Germinal center (tissue), 1 donor: ENCODE results near the gene TEX53.

Source experiments
- DNase-seq: peaks from one replicate; pipeline ENCODE4 v3.0.0; 2012; ENCODE audit warnings: mixed read lengths, low spot score

TEX53 gene

DNA sequence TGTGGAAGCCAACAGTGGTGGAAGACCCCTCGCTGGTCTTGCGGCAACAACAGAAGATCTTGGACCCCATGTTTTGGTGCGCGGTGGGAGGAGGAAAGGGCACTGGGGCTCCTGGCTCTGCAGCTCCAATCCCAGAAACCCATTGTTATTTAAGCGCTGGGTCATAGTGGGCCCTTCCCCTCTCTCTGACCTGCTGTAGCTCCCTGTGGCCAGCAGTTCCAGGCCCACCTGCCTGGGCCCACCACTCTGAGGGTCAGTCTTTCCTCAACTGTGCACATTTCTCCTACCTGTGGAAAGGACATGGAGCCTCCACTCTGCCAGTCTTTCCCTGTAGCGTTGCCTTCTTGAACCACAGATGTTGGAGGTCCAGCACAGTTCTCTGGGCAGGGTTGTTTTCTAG is at the start of gene TEX53:
TEX53 (minus strand) TSS at position 101 of the 400 bp plus-strand sequence; CDS start at position 70, 31 bp downstream.
- DNase-seq, result no peak

DNA sequence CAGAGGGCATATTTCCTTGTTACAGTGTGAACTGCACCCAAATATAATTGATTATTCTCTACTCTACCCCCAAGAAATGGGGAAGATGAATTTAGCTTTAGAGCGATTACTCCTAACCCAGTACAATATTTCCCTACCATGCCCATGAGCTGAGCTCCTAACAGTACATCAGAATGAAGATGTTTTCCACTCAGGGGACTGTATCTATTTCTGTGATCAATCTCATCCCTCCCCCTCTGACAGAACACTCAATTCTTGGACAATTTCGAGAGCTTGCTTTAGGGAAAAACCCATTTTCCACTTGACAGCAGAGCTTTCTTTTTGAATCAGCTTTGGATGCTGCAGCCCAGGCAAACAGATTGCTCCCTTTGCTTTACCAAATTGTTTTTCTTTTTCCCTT is 49.1 kb upstream of the TEX53 start:
- DNase-seq, result no peak

DNA sequence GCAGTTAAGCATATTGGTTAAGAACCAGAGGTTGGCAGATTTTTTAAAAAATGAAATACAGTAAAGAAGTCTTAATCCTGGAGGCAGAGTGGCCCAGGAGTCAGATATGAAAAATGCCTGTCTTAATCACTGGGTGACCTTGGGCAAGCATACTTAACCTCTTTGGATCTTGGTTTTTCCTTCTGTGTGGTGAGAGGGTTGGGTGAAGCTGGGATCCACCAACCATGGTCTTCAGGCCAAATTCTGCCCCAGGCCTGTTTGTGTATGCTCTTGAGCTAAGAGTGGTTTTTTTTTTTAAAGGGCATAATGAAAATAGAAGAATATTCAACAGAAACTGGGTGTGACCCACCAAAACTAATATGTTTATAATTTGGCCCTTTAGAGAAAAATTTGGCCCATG is 44.4 kb upstream of the TEX53 start:
- DNase-seq, result no peak

DNA sequence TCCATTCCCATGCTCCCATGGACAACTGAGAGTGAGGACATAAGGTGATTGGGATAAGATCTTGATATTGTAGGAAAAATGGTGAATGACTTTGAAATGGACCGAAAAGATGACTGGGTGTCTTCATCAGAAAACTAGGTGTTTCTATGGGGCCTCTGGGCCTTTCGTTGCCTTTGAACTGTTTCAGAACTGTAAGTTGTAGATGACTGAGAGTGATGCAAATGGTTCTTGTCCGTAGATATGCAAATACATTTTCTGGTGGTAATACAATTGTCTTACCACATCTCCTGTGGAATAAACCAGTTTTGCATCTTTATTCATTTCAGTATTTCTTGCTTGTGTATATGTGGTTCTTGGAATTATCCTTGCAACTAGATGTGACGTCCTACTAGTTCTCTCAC is 40.3 kb upstream of the TEX53 start:
- no peak for DNase-seq

DNA sequence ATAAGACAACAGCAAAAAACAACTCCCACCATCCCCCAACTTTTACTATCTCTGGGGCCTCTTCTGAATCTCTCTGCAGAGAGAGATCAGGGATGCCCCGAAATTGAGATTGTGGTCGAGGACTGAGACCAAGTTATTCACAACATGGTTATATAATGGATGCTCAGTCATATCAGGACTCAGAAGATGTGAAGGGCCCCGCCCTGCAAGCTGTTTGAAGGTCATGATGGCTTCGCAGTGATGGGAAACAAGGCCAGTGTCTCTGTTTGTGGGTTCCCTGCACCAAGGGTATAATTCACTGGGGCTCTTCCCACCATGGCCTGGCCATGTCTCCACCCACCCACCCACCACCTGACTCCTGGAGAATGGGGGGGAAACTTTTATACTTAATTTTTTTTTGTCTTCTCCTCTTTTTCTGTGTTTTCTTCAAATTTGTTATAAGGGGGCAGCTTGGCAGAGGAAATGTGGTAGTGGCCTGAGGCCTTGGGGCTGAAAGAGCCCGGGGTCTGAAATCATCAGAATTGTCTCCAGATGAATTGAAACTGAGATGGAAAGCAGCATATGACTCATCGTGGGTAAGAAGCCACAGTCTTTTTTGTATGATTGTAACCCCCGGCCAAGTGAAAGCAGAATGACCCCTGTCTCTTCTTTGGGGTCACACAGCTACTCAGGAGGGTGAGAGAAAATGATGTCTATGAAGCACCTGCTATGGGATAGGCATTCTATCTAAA is 39.4 kb upstream of the TEX53 start:
- no peak for DNase-seq

DNA sequence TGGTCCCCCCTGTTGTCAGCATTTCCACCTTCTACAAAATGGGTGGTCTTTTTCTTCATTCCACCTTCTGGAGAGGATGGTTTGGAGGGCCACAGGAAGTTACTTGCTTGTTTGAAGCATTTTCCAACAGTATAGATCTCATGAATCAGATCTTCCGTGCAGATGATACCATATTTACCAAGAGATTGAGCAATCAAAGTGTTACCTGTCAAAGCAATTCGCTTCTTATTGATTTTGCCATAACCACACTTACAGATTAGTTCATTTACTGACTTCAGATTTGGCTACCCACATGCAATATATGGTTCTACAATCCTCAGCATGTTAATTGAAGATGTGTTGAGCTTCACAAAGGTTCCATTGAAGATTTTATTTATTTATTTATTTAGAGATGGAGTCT is 38.3 kb upstream of the TEX53 start:
- DNase-seq, result no peak

DNA sequence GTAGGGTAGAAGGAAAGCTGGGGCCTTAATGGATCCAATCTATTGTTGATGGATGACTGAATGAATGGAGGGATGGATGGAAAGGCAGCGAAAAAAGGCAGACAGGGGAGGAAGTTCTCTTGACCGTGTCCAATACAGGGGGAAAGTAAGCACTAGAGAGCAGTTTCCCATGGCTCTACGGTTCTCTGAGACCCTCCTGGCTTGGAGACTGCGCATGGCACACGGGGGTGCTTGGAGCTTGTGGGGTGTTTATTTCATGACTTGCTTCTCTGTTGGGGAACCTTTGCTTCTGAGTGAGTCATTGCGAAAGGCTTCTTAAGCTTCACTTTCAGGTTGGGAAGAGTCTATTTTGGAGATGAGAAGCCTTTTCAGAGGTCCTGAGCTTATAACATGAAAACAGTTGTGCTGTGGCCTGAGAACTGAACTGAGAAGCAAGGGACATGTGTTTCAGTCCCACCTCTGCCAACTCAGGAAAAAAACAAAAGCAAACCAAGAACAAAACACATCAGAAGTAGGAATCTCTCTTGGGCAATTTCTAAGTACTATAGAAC is 37.2 kb upstream of the TEX53 start:
- DNase-seq, result no peak

DNA sequence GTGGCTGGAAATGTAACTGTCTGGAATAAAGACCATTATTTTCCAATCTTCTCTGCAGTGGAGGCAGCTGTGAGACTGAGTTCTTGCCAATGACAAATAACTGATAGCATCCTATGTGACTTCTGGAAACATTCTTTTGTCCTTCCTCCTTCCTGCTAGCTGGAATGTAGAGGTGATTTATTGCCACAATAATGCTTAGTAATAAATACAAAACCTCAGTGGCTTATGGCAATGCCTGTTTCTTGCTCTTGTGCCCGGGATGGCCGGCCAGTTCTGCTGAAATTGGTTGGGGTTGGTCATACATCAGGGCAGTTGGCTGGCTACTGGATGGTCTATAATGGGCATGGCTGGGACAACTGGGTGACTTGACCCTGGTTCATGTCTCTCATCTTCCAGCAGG is 36.5 kb upstream of the TEX53 start:
- DNase-seq, result no peak

DNA sequence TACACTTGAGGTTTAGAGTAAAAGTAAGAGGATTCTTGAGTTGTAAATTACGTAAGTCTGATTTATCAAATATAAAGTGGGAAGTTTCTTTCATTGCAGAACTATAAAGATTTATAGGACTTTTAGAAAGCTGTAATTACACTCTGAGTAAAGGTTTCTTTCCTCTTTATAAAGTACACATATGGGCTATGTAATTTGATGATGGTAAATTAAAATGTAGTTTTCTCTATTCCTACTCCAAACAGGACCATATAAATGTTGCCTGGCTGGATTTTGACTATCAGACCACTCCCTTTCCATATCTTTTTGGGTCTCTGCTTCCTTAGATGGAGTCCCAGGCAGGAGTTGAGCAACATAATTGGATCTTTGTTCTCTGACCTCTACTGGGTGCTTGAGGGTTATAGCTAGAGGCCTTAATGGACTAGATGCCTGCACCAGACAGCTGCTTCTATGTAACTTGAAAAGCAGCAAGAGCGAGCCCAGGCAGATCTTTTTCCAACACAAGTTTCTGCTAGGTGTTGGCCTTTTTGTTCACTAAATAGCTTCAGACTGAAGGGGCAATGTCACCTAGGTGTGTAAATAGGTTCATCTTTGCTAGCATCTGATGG is 35.7 kb upstream of the TEX53 start:
- no peak for DNase-seq

DNA sequence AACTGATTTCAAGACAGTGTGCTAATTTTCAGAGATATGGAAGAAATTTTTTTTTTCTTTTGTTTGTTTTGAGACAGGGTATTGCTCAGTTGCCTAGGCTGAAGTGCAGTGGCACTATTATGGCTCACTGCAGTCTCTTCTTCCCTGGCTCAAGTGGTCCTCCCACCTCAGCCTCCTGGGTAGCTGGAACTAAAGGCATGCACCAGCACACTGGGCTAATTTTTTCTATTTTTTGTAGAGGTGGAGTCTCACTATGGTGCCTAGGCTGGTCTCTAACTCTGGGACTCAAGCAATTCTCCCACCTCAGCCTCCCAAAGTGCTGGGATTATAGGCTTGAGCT is 34.3 kb upstream of the TEX53 start:
- no peak for DNase-seq

DNA sequence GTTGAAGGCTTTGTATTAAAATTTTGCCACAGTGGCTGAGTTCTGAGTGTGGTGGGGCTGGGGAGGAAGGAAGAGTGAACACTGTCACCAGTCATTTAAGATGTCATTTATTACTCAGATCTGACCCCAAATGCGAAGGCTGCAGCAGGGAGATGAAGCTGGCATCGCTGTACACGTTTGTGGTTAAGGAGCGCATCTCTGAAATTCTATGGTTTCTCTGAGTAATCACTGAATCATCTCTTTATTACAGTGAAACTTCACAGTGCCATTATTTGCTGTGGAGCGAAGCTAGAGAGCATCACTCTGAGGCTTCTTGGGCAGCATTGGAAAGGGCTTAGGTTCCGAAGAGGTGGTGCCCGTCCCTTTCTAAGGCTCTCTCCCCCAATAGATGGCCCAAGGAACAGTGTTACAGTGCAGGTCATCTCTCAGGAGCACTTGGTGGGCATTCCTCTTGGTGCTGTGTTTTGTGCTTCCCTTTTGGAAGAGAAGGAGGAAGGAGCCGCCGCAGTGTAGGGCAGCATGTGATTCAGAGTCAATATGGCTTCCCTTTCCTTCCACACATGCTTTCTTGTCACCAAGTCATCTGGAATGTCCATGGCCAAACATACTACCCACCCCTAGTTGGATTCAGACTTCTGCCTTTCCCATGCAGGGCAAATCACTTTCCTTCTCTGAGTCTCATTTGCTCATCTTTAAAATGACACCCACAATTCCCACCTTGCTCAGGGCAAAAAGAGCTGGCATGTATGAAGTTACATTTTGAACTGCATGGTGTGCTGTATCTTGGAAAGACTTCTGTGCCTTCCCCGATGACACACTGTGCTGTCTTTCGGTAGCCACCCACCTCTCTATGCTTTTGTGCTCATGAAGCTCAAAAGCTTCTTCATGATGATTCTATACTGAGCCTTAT is 33.7 kb upstream of the TEX53 start:
- DNase-seq, result no peak

DNA sequence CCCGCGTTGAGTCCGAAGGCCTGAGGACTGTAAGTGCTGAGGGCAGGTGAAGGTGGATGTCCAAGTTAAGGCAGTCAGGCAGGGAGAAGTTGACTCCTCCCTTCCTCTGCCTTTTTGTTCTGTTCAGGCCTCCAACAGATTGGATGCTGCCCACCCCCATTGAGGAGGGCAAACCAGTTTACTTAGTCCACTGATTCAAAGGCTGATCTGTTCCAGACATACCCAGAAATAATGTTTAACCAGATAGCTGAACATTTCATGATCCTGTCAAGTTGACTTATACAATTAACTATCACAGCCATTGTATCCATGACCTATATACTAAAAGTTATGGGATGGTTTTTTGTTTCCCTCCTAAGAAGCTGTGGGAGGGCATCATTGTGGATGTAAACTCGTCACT is 32.7 kb upstream of the TEX53 start:
- no peak for DNase-seq

DNA sequence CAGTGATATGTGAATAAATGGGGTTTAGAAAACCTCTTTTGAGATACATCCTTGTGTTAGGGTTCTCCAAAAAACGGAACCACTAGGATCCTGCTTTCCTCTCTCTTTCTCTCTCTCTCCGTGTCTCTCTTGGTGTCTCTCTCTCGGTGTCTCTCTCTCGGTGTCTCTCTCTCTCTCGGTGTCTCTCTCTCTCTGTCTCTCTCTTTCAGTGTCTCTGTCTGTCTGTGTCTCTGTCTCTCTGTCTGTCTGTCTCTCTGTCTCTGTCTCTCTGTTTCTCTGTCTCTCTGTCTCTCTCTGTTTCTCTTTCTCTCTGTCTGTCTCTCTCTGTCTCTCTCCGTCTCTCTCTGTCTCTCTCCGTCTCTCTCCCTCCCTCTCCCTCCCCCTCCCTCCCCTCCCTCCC is 32.2 kb upstream of the TEX53 start:
- no peak for DNase-seq

DNA sequence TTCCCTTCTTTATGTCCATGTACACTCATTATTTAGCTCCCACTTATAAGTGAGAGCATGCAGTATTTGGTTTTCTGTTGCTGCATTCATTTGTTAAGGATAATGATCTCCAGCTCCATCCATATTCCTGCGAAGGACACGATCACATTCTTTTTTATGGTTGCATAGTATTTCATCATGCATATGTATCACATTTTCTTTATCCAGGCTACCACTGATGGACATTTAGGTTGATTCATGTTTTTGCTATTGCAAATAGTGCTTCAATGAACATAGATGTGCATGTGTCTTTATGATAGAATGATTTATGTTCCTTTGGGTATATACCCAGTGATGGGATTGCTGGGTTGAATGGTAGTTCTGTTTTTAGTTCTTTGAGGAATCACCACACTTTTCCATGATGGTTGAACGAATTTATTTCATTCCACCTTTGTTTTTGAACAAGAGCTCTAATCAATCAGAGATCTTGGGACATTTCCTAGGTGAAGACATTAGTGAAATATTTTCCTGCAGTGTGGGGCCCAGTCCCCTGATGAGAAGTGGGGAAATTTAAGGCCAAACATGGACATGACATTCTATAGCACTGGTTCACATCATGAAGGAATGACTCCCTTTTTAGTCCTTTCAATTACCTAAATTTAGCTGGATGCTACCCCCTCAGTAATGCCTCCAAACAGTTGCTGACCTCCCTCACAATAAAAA is 31.5 kb upstream of the TEX53 start:
- no peak for DNase-seq

DNA sequence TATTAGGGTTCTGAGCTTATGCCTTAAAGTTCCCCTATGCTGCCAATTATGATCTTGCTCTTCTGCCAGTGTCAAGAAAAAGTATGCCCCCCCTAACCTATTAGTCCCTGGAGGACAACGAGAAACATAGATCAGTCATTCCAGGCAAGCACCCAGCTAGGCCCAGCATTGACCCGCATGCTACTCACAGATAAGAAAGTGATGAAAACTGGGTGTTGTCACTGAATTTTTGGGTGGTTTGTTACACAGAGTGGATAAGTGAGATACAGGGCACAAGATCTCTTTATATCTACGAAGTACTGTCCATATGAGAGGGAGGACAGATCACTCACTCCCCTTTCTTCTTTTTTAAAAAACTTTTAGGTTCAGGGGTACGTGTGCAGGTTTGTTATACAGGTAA is 30.8 kb upstream of the TEX53 start:
- no peak for DNase-seq

DNA sequence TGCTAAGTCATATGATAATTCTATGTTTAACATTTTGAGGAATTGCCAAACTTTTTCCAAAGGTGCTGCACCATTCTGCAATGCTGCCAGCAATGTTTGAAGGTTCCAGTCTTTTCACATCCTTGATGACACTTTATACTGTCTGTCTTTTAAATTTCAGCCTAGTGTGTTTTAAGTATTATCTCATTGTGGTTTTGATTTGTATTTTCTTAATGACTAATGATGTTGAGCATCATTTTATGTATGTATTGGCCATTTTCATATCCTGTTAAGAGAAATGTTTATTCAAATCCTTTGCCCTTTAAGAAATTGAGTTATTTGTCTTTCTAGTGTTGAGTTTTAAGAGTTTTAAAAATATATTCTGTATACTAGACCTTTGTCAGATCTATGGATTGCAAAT is 29.4 kb upstream of the TEX53 start:
- DNase-seq, result no peak

DNA sequence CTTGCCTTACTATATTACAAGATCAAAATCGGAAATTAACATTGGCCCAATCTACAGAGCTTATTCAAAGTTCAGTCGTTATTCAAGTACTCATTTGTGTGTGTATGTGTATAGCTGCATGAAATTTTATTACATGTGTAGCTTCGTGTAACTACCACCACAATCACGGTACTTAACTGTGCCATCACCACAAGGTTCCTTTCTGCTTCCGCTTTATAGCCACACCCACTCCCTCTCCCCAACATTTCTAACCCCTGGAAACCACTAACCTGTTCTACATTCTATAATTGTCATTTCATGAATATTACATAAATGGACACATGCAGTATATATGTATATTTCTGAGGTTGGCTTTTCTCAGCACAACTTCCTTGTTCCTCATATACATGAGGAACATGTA is 28.3 kb upstream of the TEX53 start:
- DNase-seq, result no peak

DNA sequence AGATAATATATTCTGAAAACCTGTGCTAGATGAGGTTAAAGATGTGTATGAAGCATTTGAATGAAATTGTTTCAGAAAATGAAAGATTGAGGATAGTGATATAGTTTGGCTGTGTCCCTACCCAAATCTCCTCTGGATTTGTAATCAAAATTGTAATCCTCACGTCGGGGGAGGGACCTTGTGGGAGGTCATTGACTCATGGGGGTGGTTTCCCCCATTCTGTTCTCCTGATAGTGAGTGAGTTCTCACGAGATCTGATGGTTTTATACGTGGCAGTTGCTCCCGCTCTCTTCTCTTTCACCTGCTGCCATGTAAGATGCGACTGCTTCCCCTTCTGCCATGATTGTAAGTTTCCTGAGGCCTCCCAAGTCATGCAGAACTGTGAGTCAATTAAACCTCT is 26.4 kb upstream of the TEX53 start:
- no peak for DNase-seq

DNA sequence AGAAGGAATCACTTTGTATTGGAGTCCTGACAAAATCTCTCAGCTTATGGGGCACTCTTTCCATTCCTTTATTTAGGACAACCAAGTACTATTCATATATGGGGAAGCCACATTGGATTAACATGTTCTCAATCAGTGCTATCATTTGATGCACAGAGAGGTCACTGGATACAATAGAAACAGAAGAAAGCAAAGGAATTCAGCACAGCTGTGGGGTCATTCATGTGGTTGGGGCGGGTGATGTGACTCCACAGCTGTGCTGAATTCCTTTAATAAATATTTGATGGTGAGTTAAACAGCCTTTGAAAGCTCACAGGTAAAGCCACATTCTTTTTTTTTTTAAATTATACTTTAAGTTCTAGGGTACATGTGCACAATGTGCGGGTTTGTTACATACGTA is 25.2 kb upstream of the TEX53 start:
- no peak for DNase-seq

DNA sequence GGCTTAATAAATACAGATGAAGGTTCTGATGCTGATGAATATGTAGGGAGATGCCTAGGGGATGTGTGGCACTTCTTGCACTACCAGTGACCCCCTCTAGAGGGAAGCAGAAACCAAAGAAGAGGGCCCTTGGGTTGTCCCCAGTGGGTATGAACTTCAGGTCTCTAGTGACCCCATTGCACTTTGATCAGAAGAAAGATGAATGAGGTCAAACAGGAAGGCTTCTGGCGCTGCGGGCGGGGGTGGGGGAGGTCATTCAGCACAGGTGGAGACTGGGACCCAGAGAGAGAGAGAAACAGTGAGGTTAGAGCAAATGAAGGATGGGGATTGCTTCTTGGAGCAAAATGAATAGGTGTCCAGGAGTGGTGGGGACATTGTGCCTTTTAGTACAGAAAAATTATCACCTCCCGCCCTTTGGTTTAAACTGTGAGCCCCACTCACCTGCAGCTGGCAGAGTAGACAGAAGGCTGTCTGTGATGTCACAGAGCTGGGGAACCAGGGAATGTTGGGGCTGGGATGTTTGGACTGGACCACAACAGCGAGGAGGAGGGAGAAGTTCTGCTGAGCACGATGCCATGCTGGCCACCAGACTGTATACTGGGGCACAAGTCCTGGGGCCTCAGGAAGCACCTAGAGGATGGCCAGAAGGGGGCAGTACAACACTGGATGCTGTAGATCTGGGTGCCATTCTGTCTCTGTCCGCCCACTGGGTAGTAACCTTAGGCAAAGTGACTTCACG is 24.2 kb upstream of the TEX53 start, which contains the start of gene TEX48:
TEX48 (minus strand) TSS at position 599 of the 739 bp plus-strand sequence. CDS start 10,469 bp downstream, outside the sequence.
- peak; percentile 73 for DNase-seq

DNA sequence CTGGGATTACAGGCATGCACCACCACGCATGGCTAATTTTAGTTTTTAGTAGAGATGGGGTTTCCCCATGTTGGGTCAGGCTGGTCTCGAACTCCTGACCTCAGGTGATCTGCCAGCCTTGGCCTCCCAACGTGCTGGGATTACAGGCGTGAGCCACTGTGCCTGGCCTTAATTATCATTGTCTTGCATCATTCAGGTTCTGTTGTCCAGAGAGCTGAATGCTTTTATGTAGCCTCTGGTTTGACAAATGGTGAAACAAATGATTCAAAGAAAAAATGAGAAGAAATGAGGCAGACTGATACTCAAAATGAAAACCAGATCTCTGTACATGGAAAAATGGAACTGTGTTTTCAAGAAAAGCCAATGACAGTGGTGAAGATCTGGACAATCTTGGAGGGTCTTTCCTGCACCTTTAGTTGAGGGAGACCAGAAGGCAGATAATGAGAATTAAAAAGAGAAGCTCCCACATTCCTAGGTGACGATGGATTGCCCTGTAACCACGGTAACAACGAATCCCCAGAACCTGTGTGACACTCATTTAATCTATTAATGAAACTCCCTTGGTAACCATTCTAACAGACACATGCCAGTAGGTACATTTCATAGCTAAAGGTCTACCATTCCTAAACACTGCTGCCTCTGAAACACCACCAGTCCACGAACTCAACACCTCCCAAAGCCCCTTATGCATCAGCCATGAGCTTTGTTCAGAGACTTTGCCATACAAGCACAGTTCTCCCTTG is 22.8 kb upstream of the TEX53 start:
- no peak for DNase-seq
